GM23338 (cell line): ENCODE results near the gene TAB3.
"Not testable (repeated sequence)": the region's sequence is repeated elsewhere in the genome, so short reads cannot be mapped to it uniquely, and the experiment has no call there.

Experiments used
- CREB1 ChIP-seq: fragments of 250-450 bp; sonication (Bioruptor Pico); IDR thresholded peaks from 2 replicates; pipeline ENCODE4 v1.5.0; 2020; ENCODE audit warnings: low read depth, mild to moderate bottlenecking, moderate library complexity
- CTCF ChIP-seq, 2 experiments: fragments of 200-600 bp in 1 of 2; sonication (generic) in 1 of 2; conservative IDR thresholded peaks; 2 replicates each; pipeline versions ENCODE4 v1.5.1 to v1.6.1; 2016 to 2017; ENCODE audit warnings: antibody characterized with exemption in 2 of 2, low read depth in 2 of 2, mild to moderate bottlenecking in 2 of 2, moderate library complexity in 1 of 2
- POLR2AphosphoS5 ChIP-seq: IDR thresholded peaks from 2 replicates; pipeline ENCODE4 v1.6.1; 2016; ENCODE audit warnings: antibody characterized with exemption, low read depth

DNA sequence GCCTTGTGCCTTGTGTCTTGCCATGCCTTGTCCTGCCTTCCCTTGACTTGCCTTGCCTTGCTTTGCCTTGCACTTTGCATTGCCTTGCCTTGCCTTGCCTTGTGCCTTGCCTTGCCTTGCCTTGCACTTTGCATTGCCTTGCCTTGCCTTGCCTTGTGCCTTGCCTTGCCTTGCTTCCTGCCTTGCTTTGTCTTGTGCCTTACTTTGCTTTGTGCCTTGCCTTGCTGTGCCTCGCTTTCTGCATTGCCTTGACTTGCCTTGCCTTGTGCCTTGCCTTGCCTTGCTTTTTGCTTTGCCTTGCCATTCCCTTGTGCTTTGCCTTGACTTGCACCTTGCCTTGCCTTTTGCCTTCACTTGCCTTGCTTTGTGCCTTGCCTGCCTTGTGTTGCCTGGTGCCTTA, 91.8 kb downstream of the TAB3 start:
- not testable (repeated sequence) for TF ChIP-seq CTCF (conservative IDR thresholded peaks at IDR 0.05; ENCODE audit: low read depth in 2 of 2); CREB1; POLR2AphosphoS5
